Aortic smooth muscle cell (primary cell): Measurements from ENCODE around the gene TRAF3IP3. TPM values are rescaled to one million over a fixed set of nuclear protein-coding genes. Genes with fewer than 3 reads are reported as not detected.

Experiments used
- total RNA-seq: library from RNA; depleted of rRNA; stranded (reverse); fragments of >200 nt; gene quantifications from 2 replicates; pipeline ENCODE4 v1.2.3, GENCODE V29; 2014

TRAF3IP3 gene
- total RNA-seq, result not detected in 2 replicates

GRCh38 chr1:209755926-209756614 lies at the start of gene TRAF3IP3:
Gene TRAF3IP3, plus strand, starts transcription at chr1:209756053. Its CDS starts 3,987 bp downstream, at chr1:209760040.

DNA sequence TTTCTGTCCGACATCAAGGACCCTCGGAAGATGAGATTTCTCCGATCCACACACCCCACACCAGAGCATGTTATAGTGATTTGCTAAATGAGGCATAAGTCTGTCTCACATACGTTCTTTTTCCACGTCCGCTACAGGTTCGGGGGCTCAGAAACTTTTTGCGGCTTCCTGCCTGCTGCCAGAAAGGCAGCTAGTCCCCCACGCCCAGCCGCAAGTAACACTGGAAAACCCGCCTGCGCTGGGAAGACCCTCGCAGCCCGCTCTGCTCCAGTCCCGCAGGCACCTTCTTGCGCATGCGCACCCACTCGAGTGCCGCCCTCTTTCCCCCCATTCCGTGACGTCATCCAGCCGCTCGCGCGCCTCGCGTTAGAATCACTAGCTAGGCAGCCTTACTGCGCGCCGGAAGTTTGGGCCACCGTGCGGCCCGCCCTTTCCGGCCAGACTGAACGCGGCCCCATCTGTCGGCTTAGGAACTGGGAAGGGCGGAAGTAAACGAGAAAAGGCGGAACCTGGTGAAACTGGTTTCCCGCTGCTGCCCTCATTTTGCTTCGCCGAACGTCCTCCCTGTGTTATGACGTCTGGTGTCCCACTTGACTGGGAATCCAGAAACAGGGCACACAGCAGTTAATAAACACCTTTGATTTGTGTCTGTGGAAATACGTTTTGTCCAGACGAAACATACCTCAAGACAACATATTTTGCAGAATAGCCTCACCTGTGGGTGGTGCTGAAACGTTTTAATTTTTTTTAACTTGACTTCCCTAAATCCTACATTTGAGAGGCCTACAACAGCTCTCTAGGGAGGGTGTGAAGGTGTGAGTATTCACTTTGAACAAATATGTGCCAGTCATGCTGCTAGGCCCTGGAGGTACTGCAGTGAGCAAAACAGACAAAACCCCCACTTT lies 28.7 kb downstream of the TRAF3IP3 start, which contains the start of gene C1orf74:
TSS of gene C1orf74 (minus strand) at position 295 of the 905 bp plus-strand sequence. CDS start 925 bp downstream, outside the sequence.

GRCh38 chr1:209805875-209806760 lies 50.3 kb downstream of the TRAF3IP3 start, which contains the start of gene IRF6:
Gene IRF6, minus strand, starts transcription at chr1:209806142. Its CDS starts 4,729 bp downstream, at chr1:209801413.

GRCh38 chr1:209827384-209828262 lies 71.8 kb downstream of the TRAF3IP3 start, which contains the start of gene UTP25:
Gene UTP25, plus strand, starts transcription at chr1:209827972. Its CDS starts 92 bp downstream, at chr1:209828064.

Other genes starting within 250 kb of the TRAF3IP3 start
- gene CAMK1G, start 172.3 kb upstream of the TRAF3IP3 start, total RNA-seq, result 0.13 and 0.31 TPM in 2 replicates
- 48.4 and 49.8 TPM in 2 replicates for gene LAMB3, start 103.6 kb upstream of the TRAF3IP3 start, total RNA-seq
- gene G0S2, start 80.6 kb upstream of the TRAF3IP3 start, total RNA-seq, result 12.8 and 22.5 TPM in 2 replicates
- gene HSD11B1, start 51.2 kb upstream of the TRAF3IP3 start, total RNA-seq, result 6.0 and 52.4 TPM in 2 replicates
- 2.9 TPM in 2 replicates for gene C1orf74, start 28.5 kb downstream of the TRAF3IP3 start, total RNA-seq
- gene IRF6, start 50.1 kb downstream of the TRAF3IP3 start, total RNA-seq, result 4.4 and 15.7 TPM in 2 replicates
- gene UTP25, start 71.9 kb downstream of the TRAF3IP3 start, total RNA-seq, result 11.1 and 16.2 TPM in 2 replicates
- 0.13 and 0.44 TPM in 2 replicates for gene SYT14, start 182.2 kb downstream of the TRAF3IP3 start, total RNA-seq